Activated CD8-positive, alpha-beta T cell treated with anti-CD3 and anti-CD28 coated beads for 36 hours (primary cell): Measurements from ENCODE around the gene FAM204A. TPM values are rescaled to one million over a fixed set of nuclear protein-coding genes. Genes with fewer than 3 reads are reported as not detected.

Source experiments
- ATAC-seq: fragments of 200-7000 bp; cut with Tn5 transposase; one replicate; pipeline ENCODE4 v1.10.0; 2021; ENCODE audit warnings: mild to moderate bottlenecking, moderate library complexity
- CTCF ChIA-PET: fragments of 350-600 bp; sonication (Branson Sonifier 250); formaldehyde crosslinking; loops from one replicate; lab custom pipeline; 2021; ENCODE audit warnings: antibody characterized with exemption; lab: Charles Lee
- POLR2A ChIA-PET: fragments of 350-600 bp; sonication (Branson Sonifier 250); formaldehyde crosslinking; loops from one replicate; lab custom pipeline; 2021; ENCODE audit warnings: antibody characterized with exemption; lab: Charles Lee
- DNase-seq: peaks from one replicate; pipeline ENCODE4 v3.0.0-alpha.2; 2020
- H3K27ac Mint-ChIP-seq: one replicate; pipeline ENCODE4 v1.8.0; 2021; ENCODE audit warnings: mild to moderate bottlenecking, mixed read lengths
- H3K27me3 Mint-ChIP-seq: one replicate; pipeline ENCODE4 v1.8.0; 2021; ENCODE audit warnings: mixed read lengths
- H3K36me3 Mint-ChIP-seq: one replicate; pipeline ENCODE4 v1.8.0; 2021; ENCODE audit warnings: low read depth, mixed read lengths
- H3K4me1 Mint-ChIP-seq: one replicate; pipeline ENCODE4 v1.8.0; 2021; ENCODE audit warnings: low read depth, mixed read lengths
- H3K4me3 Mint-ChIP-seq: one replicate; pipeline ENCODE4 v1.8.0; 2021; ENCODE audit warnings: mild to moderate bottlenecking, moderate library complexity, mixed read lengths
- H3K9me3 Mint-ChIP-seq: one replicate; pipeline ENCODE4 v1.8.0; 2021; ENCODE audit warnings: mixed read lengths
- intact Hi-C: fragments of 100-400 bp; cut with micrococcal nuclease; formaldehyde crosslinking; loops from one replicate; pipeline ENCODE4 v1.10.0; 2022
- total RNA-seq, 2 experiments: library from RNA; stranded (reverse); gene quantifications; one replicate each; pipeline ENCODE4 v1.2.3, GENCODE V29; 2021
- TF ChIP-seq, protein P1 (sequence below): fragments of 200-600 bp; IDR thresholded peaks from one replicate; pipeline ENCODE4 v1.8.0; 2022; ENCODE audit warnings: antibody characterized with exemption, mild to moderate bottlenecking

The FAM204A gene
- total RNA-seq, 2 experiments from 2014 or later = 56.0 to 64.1 TPM

DNA sequence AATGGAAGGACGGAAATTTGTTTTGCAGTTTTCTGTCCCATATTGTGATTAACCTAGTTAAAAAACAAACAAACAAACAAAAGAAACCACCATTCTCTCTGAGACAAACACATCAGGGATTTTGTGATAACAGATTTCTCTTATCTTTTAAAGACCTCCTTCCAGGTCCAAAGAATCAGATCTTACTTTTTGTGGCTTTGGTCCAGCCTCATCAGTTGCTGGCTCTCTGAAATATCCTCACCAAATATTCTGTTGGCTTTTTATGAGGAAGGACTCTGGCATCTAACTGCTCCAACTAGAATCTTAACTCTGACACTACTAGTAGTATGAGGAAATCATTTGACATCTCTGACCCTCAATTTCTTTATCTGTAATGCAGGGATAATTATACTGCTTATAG lies 4.8 kb downstream of the FAM204A start:
- ChIA-PET CTCF (interaction anchor here (0.6 kb wide), 1 partner anchor 123 kb away, joined by 3 read pairs; no protein-coding TSS in a partner anchor), POLR2A (no interaction called here)
- peaks cover 33% of the 10 kb centered on the region for H3K4me1 Mint-ChIP-seq
- no peak overlapping the region for H3K4me3 Mint-ChIP-seq
- no peaks in the 10 kb centered on the region for H3K9me3 Mint-ChIP-seq
- TF ChIP-seq, protein P1, sequence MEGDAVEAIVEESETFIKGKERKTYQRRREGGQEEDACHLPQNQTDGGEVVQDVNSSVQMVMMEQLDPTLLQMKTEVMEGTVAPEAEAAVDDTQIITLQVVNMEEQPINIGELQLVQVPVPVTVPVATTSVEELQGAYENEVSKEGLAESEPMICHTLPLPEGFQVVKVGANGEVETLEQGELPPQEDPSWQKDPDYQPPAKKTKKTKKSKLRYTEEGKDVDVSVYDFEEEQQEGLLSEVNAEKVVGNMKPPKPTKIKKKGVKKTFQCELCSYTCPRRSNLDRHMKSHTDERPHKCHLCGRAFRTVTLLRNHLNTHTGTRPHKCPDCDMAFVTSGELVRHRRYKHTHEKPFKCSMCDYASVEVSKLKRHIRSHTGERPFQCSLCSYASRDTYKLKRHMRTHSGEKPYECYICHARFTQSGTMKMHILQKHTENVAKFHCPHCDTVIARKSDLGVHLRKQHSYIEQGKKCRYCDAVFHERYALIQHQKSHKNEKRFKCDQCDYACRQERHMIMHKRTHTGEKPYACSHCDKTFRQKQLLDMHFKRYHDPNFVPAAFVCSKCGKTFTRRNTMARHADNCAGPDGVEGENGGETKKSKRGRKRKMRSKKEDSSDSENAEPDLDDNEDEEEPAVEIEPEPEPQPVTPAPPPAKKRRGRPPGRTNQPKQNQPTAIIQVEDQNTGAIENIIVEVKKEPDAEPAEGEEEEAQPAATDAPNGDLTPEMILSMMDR = no peak
- no peak overlapping the region for H3K27ac Mint-ChIP-seq
- intact Hi-C loops = no loop called here
- DNase-seq (no peak), ATAC-seq (no peak)
- H3K36me3 Mint-ChIP-seq = peaks cover 31% of the 10 kb centered on the region
- no peaks in the 10 kb centered on the region for H3K27me3 Mint-ChIP-seq

DNA sequence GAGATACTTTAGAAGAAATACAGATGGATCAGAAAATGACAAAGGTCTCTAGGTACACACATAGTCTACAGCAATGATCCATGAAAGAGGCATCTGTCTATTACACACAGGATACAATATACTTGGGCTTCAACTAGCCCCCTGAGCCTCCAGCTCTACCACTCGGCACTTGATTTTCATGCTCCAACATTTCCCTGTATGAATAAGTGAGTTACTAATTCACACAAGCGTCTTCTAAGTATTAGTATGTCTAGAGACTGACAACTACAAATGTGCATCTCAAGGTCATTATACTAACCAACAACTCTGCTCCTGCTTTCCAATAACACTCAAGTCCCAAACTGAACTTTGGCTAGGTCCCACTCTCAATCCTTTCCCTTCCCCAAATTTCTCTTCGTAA lies 8.3 kb downstream of the FAM204A start:
- Mint-ChIP-seq H3K27ac (no peak overlapping the region), H3K36me3 (peaks cover 36% of the 10 kb centered on the region), H3K27me3 (no peaks in the 10 kb centered on the region), H3K9me3 (no peaks in the 10 kb centered on the region), H3K4me1 (peaks cover 24% of the 10 kb centered on the region), H3K4me3 (no peak overlapping the region)
- CTCF ChIA-PET = no interaction called here
- no peak for DNase-seq
- no peak for ATAC-seq
- TF ChIP-seq, protein P1 = no peak
- intact Hi-C loops = no loop called here
- POLR2A ChIA-PET = no interaction called here

DNA sequence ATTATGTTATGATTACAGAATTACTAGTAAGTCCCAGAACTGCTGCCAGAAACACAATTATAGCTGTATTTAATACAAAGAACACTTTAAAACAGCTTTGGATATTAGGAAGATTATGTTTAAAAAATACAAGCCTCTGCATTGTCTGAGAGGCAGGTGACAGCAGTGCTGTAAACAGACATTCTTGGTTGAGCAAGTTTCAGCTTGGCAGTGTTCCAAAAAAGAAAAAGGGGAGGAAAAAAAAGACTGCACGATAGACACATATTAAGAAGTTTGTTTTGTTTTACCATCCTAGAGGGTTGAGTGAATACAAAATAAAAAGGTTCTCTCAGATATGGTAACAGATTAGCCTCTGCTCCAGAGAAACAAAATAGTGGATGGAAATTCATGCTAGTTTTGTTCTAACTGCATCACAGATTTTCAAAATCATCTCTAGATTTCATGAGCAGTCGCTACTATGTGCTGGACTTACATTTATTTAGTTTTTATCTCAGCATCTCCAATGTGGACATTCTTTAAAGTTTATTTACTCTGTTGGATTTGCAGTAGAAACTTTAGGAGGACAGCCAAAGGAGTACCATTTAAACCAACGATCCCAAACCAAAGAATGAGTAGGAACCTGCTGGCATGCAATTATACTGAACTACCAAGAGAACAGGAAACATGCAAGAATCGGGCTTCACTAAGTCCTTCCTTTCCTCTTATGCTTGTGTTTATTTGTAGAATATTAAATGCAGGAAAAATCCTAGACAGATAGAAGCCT lies 9.0 kb downstream of the FAM204A start:
- Mint-ChIP-seq H3K4me1 (peaks cover 19% of the 10 kb centered on the region), H3K4me3 (no peak overlapping the region), H3K9me3 (no peaks in the 10 kb centered on the region), H3K36me3 (peaks cover 39% of the 10 kb centered on the region), H3K27ac (no peak overlapping the region), H3K27me3 (no peaks in the 10 kb centered on the region)
- ChIA-PET POLR2A (no interaction called here), CTCF (no interaction called here)
- TF ChIP-seq, protein P1 = no peak
- intact Hi-C loops = no loop called here
- no peak for ATAC-seq
- no peak for DNase-seq

DNA sequence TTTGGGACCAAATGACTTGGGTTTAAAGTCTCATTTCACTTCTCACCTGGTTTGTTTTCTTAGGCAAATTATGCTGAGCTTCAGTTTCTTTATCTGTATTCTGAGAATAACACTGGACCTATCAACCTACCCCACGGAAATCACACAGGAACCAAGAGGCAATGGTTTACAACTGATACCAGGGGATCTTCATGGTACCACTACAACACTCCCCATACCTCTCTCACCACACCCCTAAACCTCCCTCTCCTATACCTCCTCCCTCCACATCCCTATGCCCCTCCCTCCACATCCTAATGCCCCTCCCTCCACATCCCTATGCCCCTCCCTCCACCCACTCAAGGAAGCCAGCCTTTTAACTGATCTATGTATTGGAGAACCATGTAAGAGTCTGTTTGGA lies 9.9 kb downstream of the FAM204A start:
- intact Hi-C loops = no loop called here
- Mint-ChIP-seq H3K36me3 (peaks cover 39% of the 10 kb centered on the region), H3K4me1 (peaks cover 14% of the 10 kb centered on the region), H3K27ac (no peak overlapping the region), H3K9me3 (no peaks in the 10 kb centered on the region), H3K27me3 (no peaks in the 10 kb centered on the region), H3K4me3 (no peak overlapping the region)
- CTCF ChIA-PET = interaction anchor here (1.4 kb wide), 1 partner anchor 18 kb away, joined by 3 read pairs; no protein-coding TSS in a partner anchor
- DNase-seq (no peak), ATAC-seq (peak; percentile 71)
- TF ChIP-seq, protein P1 = no peak
- POLR2A ChIA-PET = no interaction called here
